ENCODE measurements around the gene PTPN2. TPM values are rescaled to one million over a fixed set of nuclear protein-coding genes. Genes with fewer than 3 reads are reported as not detected.

PTPN2 gene
- total RNA-seq, 6 experiments from 2014 or later, result 7.5 to 41.1 (median 14.7) TPM

GRCh38 chr18:12843420-12844350 lies 40.4 kb downstream of the PTPN2 start:
- Histone ChIP-seq H3K27me3 (no peaks in the 10 kb centered on the region), H3K4me1 (peaks cover 0 to 10% (median 4%) of the 10 kb centered on the region in 4 donors), H3K9me3 (no peaks in the 10 kb centered on the region), H3K4me3 (no peak overlapping the region), H3K27ac (no peak overlapping the region), H3K36me3 (no peaks in the 10 kb centered on the region)
- DNase-seq, result no peak
- ATAC-seq, result no peak
- intact Hi-C loops (cut with DNase I), result no loop called here
- TF ChIP-seq POLR2A (IDR thresholded peaks at IDR 0.05), result no peak
- TF ChIP-seq CTCF (IDR thresholded peaks at IDR 0.05), result no peak
- 79% methylated on average over 10 of the region's 12 CpGs for WGBS (ENCODE audit: insufficient coverage, low coverage, low lambda C conversion rate, missing lambda C conversion rate)

- H3K4me1 ChIP-seq, result peaks cover under 1 to 19% (median 7%) of the 10 kb centered on the region in 4 donors
- H3K36me3 ChIP-seq, result no peaks in the 10 kb centered on the region
- no peak overlapping the region for H3K4me3 ChIP-seq
- H3K27me3 ChIP-seq, result no peaks in the 10 kb centered on the region
- H3K9me3 ChIP-seq, result no peaks in the 10 kb centered on the region
- no peak overlapping the region for H3K27ac ChIP-seq
- ATAC-seq (no peak), DNase-seq (no peak)
- TF ChIP-seq CTCF (IDR thresholded peaks at IDR 0.05) (no peak), POLR2A (IDR thresholded peaks at IDR 0.05) (no peak)
- intact Hi-C loops (cut with DNase I), result no loop called here
- 89% methylated on average over 12 of the region's 17 CpGs for WGBS (ENCODE audit: insufficient coverage, low coverage, low lambda C conversion rate, missing lambda C conversion rate)
Measured at GRCh38 chr18:12842459-12843380, 41.3 kb downstream of the PTPN2 start.

GRCh38 chr18:12841070-12841469 lies 43.0 kb downstream of the PTPN2 start:
- Histone ChIP-seq H3K36me3 (no peaks in the 10 kb centered on the region), H3K4me3 (no peak overlapping the region), H3K27ac (peak overlapping the region in 1 of 3 donors; percentile 46), H3K4me1 (peaks cover 4 to 29% (median 7%) of the 10 kb centered on the region in 4 donors), H3K27me3 (no peaks in the 10 kb centered on the region), H3K9me3 (no peaks in the 10 kb centered on the region)
- WGBS (ENCODE audit: insufficient coverage, low coverage, low lambda C conversion rate, missing lambda C conversion rate), result 93% methylated on average over 6 of the region's 6 CpGs
- no peak for ATAC-seq
- TF ChIP-seq CTCF (IDR thresholded peaks at IDR 0.05) (no peak), POLR2A (IDR thresholded peaks at IDR 0.05) (no peak)
- intact Hi-C loops (cut with DNase I), result no loop called here
- DNase-seq, result no peak

GRCh38 chr18:12840382-12840781 lies 43.7 kb downstream of the PTPN2 start:
- no peak for DNase-seq
- Histone ChIP-seq H3K4me3 (no peak overlapping the region), H3K27me3 (no peaks in the 10 kb centered on the region), H3K4me1 (peaks cover 4 to 29% (median 7%) of the 10 kb centered on the region in 4 donors), H3K36me3 (no peaks in the 10 kb centered on the region), H3K9me3 (no peaks in the 10 kb centered on the region), H3K27ac (peak overlapping the region; percentile 46 to 89 (median 86))
- TF ChIP-seq CTCF (IDR thresholded peaks at IDR 0.05) (no peak), POLR2A (IDR thresholded peaks at IDR 0.05) (no peak)
- ATAC-seq, result no peak
- intact Hi-C loops (cut with DNase I), result no loop called here
- 100% methylated on average over 2 of the region's 3 CpGs for WGBS (ENCODE audit: insufficient coverage, low coverage, low lambda C conversion rate, missing lambda C conversion rate)

Data from right lobe of liver (tissue), 6 donors.